Esophagus squamous epithelium (tissue), 5 donors: ENCODE data around the gene ANGPTL2. TPM values are rescaled to one million over a fixed set of nuclear protein-coding genes. Genes with fewer than 3 reads are reported as not detected.

Experiments used
- DNase-seq: peaks from one replicate; lab custom pipeline; 2025; lab: John Stamatoyannopoulos, UW
- H3K27ac ChIP-seq, 4 donors: fragments of 200-600 bp; sonication (generic); one replicate each; pipeline ENCODE4 v1.5.1; 2016 to 2019; ENCODE audit warnings: mild to moderate bottlenecking in 1 of 4
- H3K27me3 ChIP-seq, 4 donors: fragments of 200-600 bp; sonication (generic); 1 replicate in 3 of 4; 2 replicates in 1 of 4; pipeline versions ENCODE4 v1.5.1 to v1.6.0; 2017 to 2021; ENCODE audit warnings: antibody characterized with exemption in 1 of 4
- H3K36me3 ChIP-seq, 3 donors: fragments of 200-600 bp; sonication (generic); one replicate each; pipeline ENCODE4 v1.5.1; 2016 to 2019
- H3K4me1 ChIP-seq, 3 donors: fragments of 200-600 bp; sonication (generic); one replicate each; pipeline ENCODE4 v1.5.1; 2017 to 2019
- H3K4me3 ChIP-seq, 4 donors: fragments of 200-600 bp; sonication (generic); 1 replicate in 3 of 4; 2 replicates in 1 of 4; pipeline ENCODE4 v1.5.1; 2016 to 2019; ENCODE audit warnings: mild to moderate bottlenecking in 2 of 4, moderate library complexity in 1 of 4
- H3K9me3 ChIP-seq, 3 donors: fragments of 200-600 bp; sonication (generic); one replicate each; pipeline ENCODE4 v1.5.1; 2016 to 2019
- POLR2A ChIP-seq, 4 donors: fragments of 450-650 bp; IDR thresholded peaks; one replicate each; pipeline ENCODE4 v1.6.1; 2017; ENCODE audit warnings: antibody characterized with exemption in 4 of 4, mild to moderate bottlenecking in 4 of 4, moderate library complexity in 3 of 4
- WGBS, 2 donors: methylation state at CpG; one replicate each; pipeline ENCODE4 v1.1.5; 2018; 5-methylcytosine and 5-hydroxymethylcytosine counted together
- intact Hi-C: fragments of 100-400 bp; cut with DNase I; formaldehyde crosslinking; loops from one replicate; pipeline ENCODE4 v1.15.0; 2022
- total RNA-seq, 4 donors: library from RNA; depleted of rRNA; stranded (reverse); fragments of >200 nt; gene quantifications; one replicate each; pipeline ENCODE4 v1.1.0, GENCODE V29; 2016
- TF ChIP-seq, protein P1 (sequence below), 6 experiments: fragments of 450-650 bp in 4 of 6; fragments of 200-600 bp in 2 of 6; sonication (generic) in 2 of 6; IDR thresholded peaks; one replicate each; pipeline ENCODE4 v1.5.1; 2016 to 2019; ENCODE audit warnings: antibody characterized with exemption in 6 of 6, mild to moderate bottlenecking in 4 of 6, moderate library complexity in 4 of 6
- donor health status: DM: yes; HTN: yes; CAD: no.

Gene ANGPTL2
- total RNA-seq, 4 donors from 2014 or later, result 2.4 to 24.6 (median 7.6) TPM

DNA sequence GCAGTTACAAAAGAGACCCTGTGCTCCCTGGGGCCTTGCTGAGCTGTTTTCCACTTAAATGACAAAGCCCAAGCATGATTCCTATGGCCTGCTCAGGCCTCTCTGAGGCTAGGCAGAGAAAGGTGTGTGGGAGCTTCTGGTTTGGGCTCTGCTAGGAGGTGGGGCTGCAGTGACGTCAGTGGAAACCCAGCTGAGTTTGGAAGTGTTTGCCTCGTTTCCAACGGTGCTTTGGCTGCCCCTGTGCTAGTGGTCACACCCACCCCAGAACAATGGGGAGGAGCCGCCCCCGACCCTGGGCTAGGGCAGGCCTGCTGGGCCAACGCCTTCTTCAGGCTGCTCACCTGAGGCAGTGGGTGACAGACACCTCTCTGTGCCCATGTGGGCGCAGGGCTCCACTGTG, 10.4 kb downstream of the ANGPTL2 start:
- no CpG with 5 or more reads among the region's 7 CpGs for WGBS, 2 donors
- Histone ChIP-seq H3K4me1 (peaks cover 20 to 56% (median 25%) of the 10 kb centered on the region in 3 donors), H3K27me3 (no peaks in the 10 kb centered on the region), H3K4me3 (no peak overlapping the region), H3K36me3 (peaks cover 0 to 17% (median 0%) of the 10 kb centered on the region in 3 donors), H3K27ac (peak overlapping the region; percentile 70 to 84 (median 78)), H3K9me3 (no peaks in the 10 kb centered on the region)
- intact Hi-C loops, result no loop called here
- TF ChIP-seq, protein P1, sequence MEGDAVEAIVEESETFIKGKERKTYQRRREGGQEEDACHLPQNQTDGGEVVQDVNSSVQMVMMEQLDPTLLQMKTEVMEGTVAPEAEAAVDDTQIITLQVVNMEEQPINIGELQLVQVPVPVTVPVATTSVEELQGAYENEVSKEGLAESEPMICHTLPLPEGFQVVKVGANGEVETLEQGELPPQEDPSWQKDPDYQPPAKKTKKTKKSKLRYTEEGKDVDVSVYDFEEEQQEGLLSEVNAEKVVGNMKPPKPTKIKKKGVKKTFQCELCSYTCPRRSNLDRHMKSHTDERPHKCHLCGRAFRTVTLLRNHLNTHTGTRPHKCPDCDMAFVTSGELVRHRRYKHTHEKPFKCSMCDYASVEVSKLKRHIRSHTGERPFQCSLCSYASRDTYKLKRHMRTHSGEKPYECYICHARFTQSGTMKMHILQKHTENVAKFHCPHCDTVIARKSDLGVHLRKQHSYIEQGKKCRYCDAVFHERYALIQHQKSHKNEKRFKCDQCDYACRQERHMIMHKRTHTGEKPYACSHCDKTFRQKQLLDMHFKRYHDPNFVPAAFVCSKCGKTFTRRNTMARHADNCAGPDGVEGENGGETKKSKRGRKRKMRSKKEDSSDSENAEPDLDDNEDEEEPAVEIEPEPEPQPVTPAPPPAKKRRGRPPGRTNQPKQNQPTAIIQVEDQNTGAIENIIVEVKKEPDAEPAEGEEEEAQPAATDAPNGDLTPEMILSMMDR (IDR thresholded peaks at IDR 0.05), result no peak
- no peak for TF ChIP-seq POLR2A (IDR thresholded peaks at IDR 0.05)
- DNase-seq, result no peak

DNA sequence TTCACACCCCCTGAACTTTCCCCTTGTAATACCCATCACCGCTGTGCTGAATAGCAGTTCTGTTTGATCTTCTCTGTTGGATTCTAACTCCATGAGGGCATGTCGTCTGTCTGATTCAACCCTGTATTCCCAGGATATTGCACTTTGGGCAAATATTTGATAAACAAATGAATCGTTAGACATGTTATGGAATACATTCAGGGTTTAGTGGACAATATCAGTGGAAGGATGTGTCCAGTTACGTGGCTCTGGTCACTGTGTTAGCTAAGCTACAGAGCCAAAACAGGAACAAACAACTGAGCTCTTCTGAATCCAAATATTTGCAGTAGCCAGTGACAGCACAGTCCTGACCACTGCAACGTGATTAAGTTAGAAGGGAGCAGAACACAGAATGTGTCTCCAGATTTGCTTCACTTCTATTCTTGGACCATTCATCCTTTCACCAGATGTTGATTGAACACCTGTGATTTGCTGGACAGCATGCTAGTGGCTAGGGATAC, 13.2 kb downstream of the ANGPTL2 start:
- no peaks in the 10 kb centered on the region for H3K9me3 ChIP-seq
- peak overlapping the region; percentile 12 to 84 (median 63) for H3K27ac ChIP-seq
- TF ChIP-seq, protein P1 (IDR thresholded peaks at IDR 0.05), result no peak
- no peak for TF ChIP-seq POLR2A (IDR thresholded peaks at IDR 0.05)
- peaks cover 20 to 42% (median 25%) of the 10 kb centered on the region in 3 donors for H3K4me1 ChIP-seq
- intact Hi-C loops, result no loop called here
- H3K36me3 ChIP-seq, result peaks cover 0 to 44% (median 0%) of the 10 kb centered on the region in 3 donors
- WGBS, 2 donors, result 64 to 68% methylated on average over 5 of the region's 5 CpGs
- no peak overlapping the region for H3K4me3 ChIP-seq
- DNase-seq, result no peak
- H3K27me3 ChIP-seq, result no peaks in the 10 kb centered on the region

DNA sequence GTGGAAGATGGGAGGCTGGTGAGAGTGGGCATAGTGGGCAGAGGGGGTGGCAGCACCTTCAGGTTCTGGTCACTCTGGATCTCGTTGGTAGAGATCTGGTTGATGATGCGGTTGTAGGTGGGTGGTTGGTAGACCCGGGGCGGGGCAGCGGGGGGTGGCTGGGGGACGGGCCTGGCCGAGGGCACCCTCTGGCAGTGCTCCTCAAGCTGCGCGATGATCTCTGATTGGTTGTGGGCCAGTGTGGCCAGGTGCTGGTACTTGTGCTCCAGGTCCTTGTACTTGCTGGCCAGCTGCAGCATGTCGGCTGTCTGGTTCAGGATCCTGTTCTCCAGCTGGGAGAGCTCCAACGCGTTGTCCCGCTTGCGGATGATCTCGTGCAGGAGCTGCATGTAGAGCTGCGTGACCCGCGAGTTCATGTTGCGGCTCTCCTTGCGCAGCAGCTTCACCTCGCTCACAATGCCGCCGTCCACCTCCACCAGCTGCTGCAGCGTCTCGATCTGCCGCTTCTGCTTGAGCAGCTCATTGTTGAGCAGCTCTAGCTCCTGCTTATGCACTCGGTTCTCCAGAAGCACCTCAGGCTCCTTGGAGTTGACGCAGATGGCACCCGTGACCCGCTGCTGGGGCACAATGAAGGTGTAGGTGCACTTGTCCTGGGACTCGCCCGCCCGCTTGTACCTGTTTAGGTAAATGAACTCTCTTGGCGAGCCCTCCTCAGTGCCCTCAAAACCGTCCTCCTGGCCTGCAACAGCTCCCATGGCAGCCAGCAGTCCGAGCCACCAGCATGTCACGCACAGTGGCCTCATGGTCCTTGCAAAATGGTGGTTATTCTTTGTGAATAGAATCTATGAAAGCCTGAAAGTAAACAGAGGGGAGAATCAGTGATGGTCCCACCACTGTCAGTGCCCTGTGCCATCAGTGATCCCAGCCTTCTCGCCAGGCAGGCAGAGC, 14.2 kb downstream of the ANGPTL2 start:
- Histone ChIP-seq H3K36me3 (peaks cover 0 to 44% (median 0%) of the 10 kb centered on the region in 3 donors), H3K9me3 (no peaks in the 10 kb centered on the region), H3K27ac (peak overlapping the region in 3 of 4 donors; percentile 34 to 75 (median 51)), H3K27me3 (no peaks in the 10 kb centered on the region), H3K4me3 (no peak overlapping the region), H3K4me1 (peaks cover 20 to 40% (median 20%) of the 10 kb centered on the region in 3 donors)
- intact Hi-C loops, result no loop called here
- no peak for TF ChIP-seq POLR2A (IDR thresholded peaks at IDR 0.05)
- TF ChIP-seq, protein P1 (IDR thresholded peaks at IDR 0.05), result no peak
- WGBS, 2 donors, result 85 to 91% methylated on average over 20 to 30 of the region's 38 CpGs
- DNase-seq, result no peak

DNA sequence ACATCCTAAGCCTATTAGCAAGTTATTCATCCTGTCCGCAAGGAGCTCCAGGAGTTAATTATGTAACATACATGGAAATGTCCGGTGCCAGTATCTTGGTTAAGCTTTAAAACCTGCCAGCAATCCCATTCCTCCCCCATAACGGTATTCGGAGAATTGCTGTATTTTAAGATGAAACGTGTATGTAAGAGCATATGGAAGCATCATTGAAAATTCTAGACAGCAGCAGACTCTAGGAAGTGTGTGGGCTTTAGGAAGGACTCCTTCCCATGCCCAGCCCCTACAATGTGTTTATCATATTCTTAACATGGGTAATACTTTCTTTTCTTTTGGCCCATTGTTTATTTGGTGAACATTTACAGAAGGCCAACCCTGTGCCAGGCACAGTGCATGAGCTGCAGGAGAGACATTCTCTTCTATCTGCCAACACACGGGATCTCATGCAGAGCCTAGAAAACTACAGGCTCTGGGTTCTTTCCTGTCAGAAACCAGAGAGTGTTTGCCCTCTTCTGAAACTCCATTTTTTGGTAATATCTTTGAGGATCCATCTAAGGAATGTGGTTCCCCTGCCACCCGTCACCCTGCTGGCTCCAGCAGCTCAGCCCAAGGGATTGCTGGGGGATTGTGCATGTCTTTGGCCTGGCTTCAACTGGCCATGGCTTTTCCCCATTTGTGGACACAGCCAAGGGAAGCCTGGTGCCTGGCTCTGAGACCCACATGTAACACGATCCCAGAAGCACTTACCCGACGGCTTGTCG, 15.1 kb downstream of the ANGPTL2 start:
- Histone ChIP-seq H3K4me3 (no peak overlapping the region), H3K36me3 (peaks cover 0 to 44% (median 0%) of the 10 kb centered on the region in 3 donors), H3K4me1 (peaks cover 11 to 31% (median 11%) of the 10 kb centered on the region in 3 donors), H3K9me3 (no peaks in the 10 kb centered on the region), H3K27me3 (no peaks in the 10 kb centered on the region), H3K27ac (peak overlapping the region in 3 of 4 donors; percentile 34 to 75 (median 45))
- intact Hi-C loops, result no loop called here
- DNase-seq, result no peak
- WGBS, 2 donors, result 84 to 90% methylated on average over 7 of the region's 11 CpGs
- TF ChIP-seq, protein P1 (IDR thresholded peaks at IDR 0.05), result no peak
- TF ChIP-seq POLR2A (IDR thresholded peaks at IDR 0.05), result no peak
